PC-3 (cell line): ENCODE data around the gene ARHGAP15. TPM values are rescaled to one million over a fixed set of nuclear protein-coding genes. Genes with fewer than 3 reads are reported as not detected.

Source experiments
- ATAC-seq: fragments of 200-7000 bp; cut with Tn5 transposase; 2 replicates; pipeline ENCODE4 v1.9.1; 2020; ENCODE audit warnings: mild to moderate bottlenecking, moderate library complexity
- BruUV-seq: library from RNA; stranded (reverse); fragments of 400-500 nt; replicated peaks from 2 replicates; lab custom pipeline; 2021; lab: Mats Ljungman, UMichigan
- CTCF ChIA-PET: fragments of 300-600 bp; sonication (Branson Sonifier 250); formaldehyde crosslinking; loops from one replicate; lab custom pipeline; 2022; ENCODE audit warnings: antibody characterized with exemption; lab: Charles Lee
- POLR2A ChIA-PET: fragments of 300-600 bp; sonication (Branson Sonifier 250); formaldehyde crosslinking; loops from one replicate; lab custom pipeline; 2022; ENCODE audit warnings: antibody characterized with exemption; ENCODE audit not compliant: unreplicated experiment; lab: Charles Lee
- DNase-seq: peaks from one replicate; pipeline ENCODE4 v3.0.0-alpha.2; 2015
- H2AFZ ChIP-seq: fragments of 300-600 bp; sonication (generic); 2 replicates; pipeline ENCODE4 v1.6.0; 2016; ENCODE audit warnings: antibody characterized with exemption, low read length
- H3F3A ChIP-seq: fragments of 300-600 bp; sonication (generic); one replicate; pipeline ENCODE4 v1.6.0; 2017; ENCODE audit warnings: antibody characterized with exemption, low read length, control low read depth, mild to moderate bottlenecking; ENCODE audit not compliant: unreplicated experiment
- H3K27ac ChIP-seq: fragments of 300-600 bp; sonication (generic); 2 replicates; pipeline ENCODE4 v1.5.1; 2016; ENCODE audit warnings: mild to moderate bottlenecking, low read length
- H3K27me3 ChIP-seq: fragments of 300-600 bp; sonication (generic); 2 replicates; pipeline ENCODE4 v1.6.1; 2016; ENCODE audit warnings: low read length, mixed read lengths
- H3K36me3 ChIP-seq: fragments of 300-600 bp; sonication (generic); 2 replicates; pipeline ENCODE4 v1.6.1; 2016; ENCODE audit warnings: low read depth, mixed run types, low read length, mixed read lengths
- H3K4me1 ChIP-seq: fragments of 300-600 bp; sonication (generic); 2 replicates; pipeline ENCODE4 v1.5.1; 2016; ENCODE audit warnings: low read length; ENCODE audit not compliant: insufficient read depth
- H3K4me2 ChIP-seq: fragments of 300-600 bp; sonication (generic); 2 replicates; pipeline ENCODE4 v1.6.0; 2016; ENCODE audit warnings: low read length
- H3K4me3 ChIP-seq: fragments of 300-600 bp; sonication (generic); 2 replicates; pipeline ENCODE4 v1.5.1; 2016; ENCODE audit warnings: mild to moderate bottlenecking, low read length, mixed read lengths
- H3K79me2 ChIP-seq: fragments of 300-600 bp; sonication (generic); 2 replicates; pipeline ENCODE4 v1.6.1; 2017; ENCODE audit warnings: low read length, mixed read lengths
- H3K9ac ChIP-seq: fragments of 300-600 bp; sonication (generic); 2 replicates; pipeline ENCODE4 v1.6.0; 2016; ENCODE audit warnings: mild to moderate bottlenecking, low read length
- H3K9me2 ChIP-seq: fragments of 300-600 bp; sonication (generic); replicated peaks from 2 replicates; pipeline ENCODE4 v1.6.1; 2016; ENCODE audit warnings: mixed run types, low read length, mixed read lengths
- H3K9me3 ChIP-seq: fragments of 300-600 bp; sonication (generic); 2 replicates; pipeline ENCODE4 v1.6.1; 2016; ENCODE audit warnings: low read length, mixed read lengths
- H4K20me1 ChIP-seq: fragments of 300-600 bp; sonication (generic); 2 replicates; pipeline ENCODE4 v1.6.1; 2016; ENCODE audit warnings: low read length, mixed read lengths
- EZH2 ChIP-seq: fragments of 300-600 bp; sonication (generic); IDR thresholded peaks from one replicate; pipeline ENCODE4 v1.6.1; 2017; ENCODE audit warnings: antibody characterized with exemption, mild to moderate bottlenecking, low read length; ENCODE audit not compliant: unreplicated experiment
- EZH2phosphoT487 ChIP-seq: fragments of 300-600 bp; sonication (generic); IDR thresholded peaks from 2 replicates; pipeline ENCODE4 v1.6.1; 2018; ENCODE audit warnings: mild to moderate bottlenecking, antibody characterized with exemption, low read length, borderline replicate concordance
- intact Hi-C: fragments of 100-400 bp; cut with micrococcal nuclease; formaldehyde crosslinking; loops from 2 replicates; pipeline ENCODE4 v1.9.0; 2023
- total RNA-seq: library from RNA; depleted of rRNA; stranded (reverse); fragments of >200 nt; gene quantifications from 2 replicates; pipeline ENCODE4 v1.2.3, GENCODE V29; 2014
- TF ChIP-seq, protein P1 (sequence below): fragments of 300-600 bp; sonication (generic); conservative IDR thresholded peaks from 2 replicates; pipeline ENCODE4 v1.5.1; 2017; ENCODE audit warnings: antibody characterized with exemption, low read depth, mild to moderate bottlenecking, low read length

Gene ARHGAP15
- total RNA-seq, 1 experiment from 2014 or later, result not detected

DNA sequence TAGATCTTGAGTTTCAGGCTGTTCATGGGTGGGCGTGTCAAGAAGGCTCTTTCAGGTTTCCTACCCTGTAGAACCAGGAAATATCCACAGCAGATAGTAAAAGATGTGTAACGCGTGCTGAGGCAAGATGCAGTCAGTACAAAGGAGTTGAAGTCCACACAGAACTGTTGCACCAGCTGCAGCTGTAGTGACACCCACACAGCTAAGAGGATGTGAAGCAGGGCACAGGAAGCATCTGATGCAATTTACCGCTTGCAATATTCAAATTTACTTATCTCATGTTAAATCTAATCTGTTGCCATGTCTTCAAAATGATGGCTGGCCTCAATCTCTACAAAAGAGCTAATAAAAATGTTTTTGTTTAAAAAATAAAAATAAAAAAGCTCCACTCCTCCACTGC lies 132.8 kb downstream of the ARHGAP15 start:
- Histone ChIP-seq H3K4me1 (no peaks in the 10 kb centered on the region), H3F3A (no peaks in the 10 kb centered on the region), H3K4me2 (no peak overlapping the region), H3K4me3 (no peak overlapping the region), H3K79me2 (no peaks in the 10 kb centered on the region), H2AFZ (no peak overlapping the region), H3K9me3 (no peaks in the 10 kb centered on the region), H3K36me3 (no peaks in the 10 kb centered on the region), H3K27ac (no peak overlapping the region), H3K9ac (no peak overlapping the region), H3K27me3 (peaks cover 7% of the 10 kb centered on the region; the same call in 1 of the 2 replicates), H3K9me2 (no peaks in the 10 kb centered on the region), H4K20me1 (no peaks in the 10 kb centered on the region)
- intact Hi-C loops, result no loop called here
- TF ChIP-seq EZH2 (no peak), EZH2phosphoT487 (no peak)
- TF ChIP-seq, protein P1, sequence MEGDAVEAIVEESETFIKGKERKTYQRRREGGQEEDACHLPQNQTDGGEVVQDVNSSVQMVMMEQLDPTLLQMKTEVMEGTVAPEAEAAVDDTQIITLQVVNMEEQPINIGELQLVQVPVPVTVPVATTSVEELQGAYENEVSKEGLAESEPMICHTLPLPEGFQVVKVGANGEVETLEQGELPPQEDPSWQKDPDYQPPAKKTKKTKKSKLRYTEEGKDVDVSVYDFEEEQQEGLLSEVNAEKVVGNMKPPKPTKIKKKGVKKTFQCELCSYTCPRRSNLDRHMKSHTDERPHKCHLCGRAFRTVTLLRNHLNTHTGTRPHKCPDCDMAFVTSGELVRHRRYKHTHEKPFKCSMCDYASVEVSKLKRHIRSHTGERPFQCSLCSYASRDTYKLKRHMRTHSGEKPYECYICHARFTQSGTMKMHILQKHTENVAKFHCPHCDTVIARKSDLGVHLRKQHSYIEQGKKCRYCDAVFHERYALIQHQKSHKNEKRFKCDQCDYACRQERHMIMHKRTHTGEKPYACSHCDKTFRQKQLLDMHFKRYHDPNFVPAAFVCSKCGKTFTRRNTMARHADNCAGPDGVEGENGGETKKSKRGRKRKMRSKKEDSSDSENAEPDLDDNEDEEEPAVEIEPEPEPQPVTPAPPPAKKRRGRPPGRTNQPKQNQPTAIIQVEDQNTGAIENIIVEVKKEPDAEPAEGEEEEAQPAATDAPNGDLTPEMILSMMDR, result no peak
- ChIA-PET POLR2A (no interaction called here), CTCF (no interaction called here)
- DNase-seq (no peak), ATAC-seq (no peak)
- no TSS peak for BruUV-seq

DNA sequence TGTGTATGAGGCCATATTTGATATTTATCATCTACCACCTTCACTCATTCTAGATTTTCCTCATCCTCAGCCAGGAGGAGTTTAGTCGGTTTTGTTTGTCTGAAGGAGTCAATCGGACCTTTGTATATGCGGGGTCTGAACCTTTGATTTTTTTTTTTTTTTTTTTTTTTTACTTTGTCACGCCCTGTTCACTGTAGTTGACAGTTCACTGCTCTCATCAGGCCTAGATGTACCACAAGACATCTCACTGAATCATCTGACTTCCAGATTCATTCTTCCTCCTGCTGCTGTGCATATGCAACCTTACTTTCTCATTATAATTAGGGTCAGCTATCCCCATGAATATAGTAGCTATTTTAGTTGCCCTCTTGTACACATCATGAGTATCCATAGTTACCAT lies 133.2 kb downstream of the ARHGAP15 start:
- H3K9me3 ChIP-seq, result no peaks in the 10 kb centered on the region
- H3K4me2 ChIP-seq, result no peak overlapping the region
- CTCF ChIA-PET, result no interaction called here
- DNase-seq (no peak), ATAC-seq (no peak)
- no peaks in the 10 kb centered on the region for H3K4me1 ChIP-seq
- no peaks in the 10 kb centered on the region for H3K36me3 ChIP-seq
- H3K27ac ChIP-seq, result no peak overlapping the region
- BruUV-seq, result no TSS peak
- no peak overlapping the region for H2AFZ ChIP-seq
- H4K20me1 ChIP-seq, result no peaks in the 10 kb centered on the region
- no peaks in the 10 kb centered on the region for H3F3A ChIP-seq
- H3K4me3 ChIP-seq, result no peak overlapping the region
- peaks cover 3% of the 10 kb centered on the region; the same call in 1 of the 2 replicates for H3K27me3 ChIP-seq
- H3K9me2 ChIP-seq, result no peaks in the 10 kb centered on the region
- H3K79me2 ChIP-seq, result no peaks in the 10 kb centered on the region
- intact Hi-C loops, result no loop called here
- POLR2A ChIA-PET, result no interaction called here
- H3K9ac ChIP-seq, result no peak overlapping the region
- TF ChIP-seq, protein P1, result no peak

DNA sequence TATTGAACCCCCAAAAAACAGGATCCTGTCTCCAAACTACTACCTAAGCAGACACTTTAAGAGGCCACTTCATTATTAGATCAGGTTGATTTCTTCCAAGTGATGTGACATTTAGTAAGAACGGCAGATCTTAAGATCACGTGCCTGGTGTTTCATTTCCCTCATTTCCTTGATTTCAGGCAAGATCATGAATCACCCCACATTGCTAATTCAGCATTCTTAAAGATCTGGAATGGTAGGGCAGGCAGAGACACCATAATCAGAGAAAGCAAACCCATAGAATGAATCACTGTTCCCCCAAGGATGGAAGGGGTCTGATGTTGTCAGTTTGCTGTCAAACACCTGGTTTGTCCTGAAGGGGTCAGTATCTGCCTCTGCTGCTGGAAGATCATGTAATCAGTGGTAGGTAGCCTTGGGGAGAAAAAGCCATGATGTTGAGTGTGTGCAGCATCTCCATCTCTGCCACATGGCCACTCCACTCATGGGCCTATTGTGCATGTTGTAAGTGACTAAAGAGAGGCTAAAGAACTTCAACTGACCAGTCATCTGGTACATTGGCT lies 133.9 kb downstream of the ARHGAP15 start:
- no peaks in the 10 kb centered on the region for H3F3A ChIP-seq
- ATAC-seq (no peak), DNase-seq (peak; percentile 15)
- no peak overlapping the region for H2AFZ ChIP-seq
- intact Hi-C loops, result no loop called here
- TF ChIP-seq, protein P1, result peak; percentile 44; the same call in 1 of the 2 replicates
- no peak for TF ChIP-seq EZH2
- no peaks in the 10 kb centered on the region for H3K36me3 ChIP-seq
- BruUV-seq, result no TSS peak
- H3K9me3 ChIP-seq, result no peaks in the 10 kb centered on the region
- no peak overlapping the region for H3K9ac ChIP-seq
- no peaks in the 10 kb centered on the region for H4K20me1 ChIP-seq
- CTCF ChIA-PET, result no interaction called here
- no peaks in the 10 kb centered on the region for H3K27me3 ChIP-seq
- H3K4me3 ChIP-seq, result no peak overlapping the region
- H3K27ac ChIP-seq, result no peak overlapping the region
- H3K4me1 ChIP-seq, result no peaks in the 10 kb centered on the region
- no peak overlapping the region for H3K4me2 ChIP-seq
- no peaks in the 10 kb centered on the region for H3K9me2 ChIP-seq
- POLR2A ChIA-PET, result no interaction called here
- H3K79me2 ChIP-seq, result no peaks in the 10 kb centered on the region
